Liver (tissue), 9 donors: ENCODE measurements around the gene SLC26A9. TPM values are rescaled to one million over a fixed set of nuclear protein-coding genes. Genes with fewer than 3 reads are reported as not detected.

ENCODE experiments used
- DNase-seq: peaks from one replicate; pipeline ENCODE4 v3.0.0-alpha.2; 2017; ENCODE audit warnings: low spot score
- H3K27ac ChIP-seq, 2 donors: one replicate each; pipeline ENCODE4 v1.7.0; 2013; ENCODE audit warnings: inconsistent platforms in 2 of 2, low read length in 2 of 2, control low read depth in 1 of 2, low read depth in 1 of 2, mild to moderate bottlenecking in 1 of 2
- H3K27me3 ChIP-seq, 4 donors: one replicate each; pipeline versions ENCODE4 v1.6.1 to v1.7.0; 2013; ENCODE audit warnings: low read length in 3 of 4, inconsistent platforms in 1 of 4, mild to moderate bottlenecking in 1 of 4, moderate library complexity in 1 of 4; ENCODE audit not compliant: control insufficient read depth in 4 of 4, insufficient read depth in 4 of 4
- H3K36me3 ChIP-seq, 4 donors: one replicate each; pipeline versions ENCODE4 v1.6.1 to v1.7.0; 2013; ENCODE audit warnings: low read length in 3 of 4, mild to moderate bottlenecking in 3 of 4, low read depth in 1 of 4, moderate library complexity in 1 of 4; ENCODE audit not compliant: control insufficient read depth in 4 of 4, insufficient read depth in 3 of 4
- H3K4me1 ChIP-seq, 4 donors: one replicate each; pipeline versions ENCODE4 v1.6.1 to v1.7.0; 2013; ENCODE audit warnings: low read length in 3 of 4, mild to moderate bottlenecking in 3 of 4, moderate library complexity in 1 of 4; ENCODE audit not compliant: control insufficient read depth in 4 of 4, insufficient read depth in 4 of 4
- H3K4me3 ChIP-seq, 3 donors: one replicate each; pipeline versions ENCODE4 v1.6.1 to v1.7.0; 2013; ENCODE audit warnings: low read length in 3 of 3, control low read depth in 1 of 3, low read depth in 1 of 3, mild to moderate bottlenecking in 1 of 3
- H3K9ac ChIP-seq, 2 donors: one replicate each; pipeline ENCODE4 v1.7.0; 2013; ENCODE audit warnings: low read length in 2 of 2, mild to moderate bottlenecking in 2 of 2, moderate library complexity in 2 of 2, control low read depth in 1 of 2, low read depth in 1 of 2
- H3K9me3 ChIP-seq, 4 donors: one replicate each; pipeline versions ENCODE4 v1.6.1 to v1.7.0; 2013; ENCODE audit warnings: low read length in 3 of 4; ENCODE audit not compliant: control insufficient read depth in 4 of 4
- ATF3 ChIP-seq: IDR thresholded peaks from 2 replicates; pipeline ENCODE4 v1.6.1; 2016; ENCODE audit warnings: antibody characterized with exemption
- CTCF ChIP-seq: fragments of 150-350 bp; IDR thresholded peaks from 2 replicates; pipeline ENCODE4 v1.5.1; 2017; ENCODE audit warnings: improper control_type of control experiment, low read depth, low read length; ENCODE audit not compliant: missing input control
- EGR1 ChIP-seq, 2 donors: IDR thresholded peaks; 2 replicates each; pipeline ENCODE4 v1.6.1; 2016 to 2018; ENCODE audit warnings: antibody characterized with exemption in 2 of 2, low read depth in 2 of 2
- FOXA1 ChIP-seq: IDR thresholded peaks from 2 replicates; pipeline ENCODE4 v1.6.1; 2016; ENCODE audit warnings: antibody characterized with exemption
- FOXA2 ChIP-seq: IDR thresholded peaks from 2 replicates; pipeline ENCODE4 v1.6.1; 2016; ENCODE audit warnings: antibody characterized with exemption
- GABPA ChIP-seq, 2 donors: IDR thresholded peaks in 1 of 2; conservative IDR thresholded peaks in 1 of 2; 2 replicates each; pipeline ENCODE4 v1.6.1; 2016; ENCODE audit warnings: antibody characterized with exemption in 2 of 2, mild to moderate bottlenecking in 1 of 2, moderate library complexity in 1 of 2
- HNF4A ChIP-seq, 2 donors: conservative IDR thresholded peaks; 2 replicates each; pipeline ENCODE4 v1.6.1; 2016; ENCODE audit warnings: antibody characterized with exemption in 2 of 2, mild to moderate bottlenecking in 2 of 2
- HNF4G ChIP-seq: IDR thresholded peaks from 2 replicates; pipeline ENCODE4 v1.6.1; 2016; ENCODE audit warnings: antibody characterized with exemption
- MAX ChIP-seq: IDR thresholded peaks from 2 replicates; pipeline ENCODE4 v1.6.1; 2016; ENCODE audit warnings: antibody characterized with exemption
- NR2F2 ChIP-seq: IDR thresholded peaks from 2 replicates; pipeline ENCODE4 v1.6.1; 2016; ENCODE audit warnings: antibody characterized with exemption
- RAD21 ChIP-seq, 2 donors: IDR thresholded peaks; 2 replicates each; pipeline ENCODE4 v1.6.1; 2016; ENCODE audit warnings: antibody characterized with exemption in 2 of 2, mild to moderate bottlenecking in 2 of 2
- RXRA ChIP-seq, 2 donors: IDR thresholded peaks; 2 replicates each; pipeline ENCODE4 v1.6.1; 2017 to 2018; ENCODE audit warnings: antibody characterized with exemption in 2 of 2, mild to moderate bottlenecking in 1 of 2
- SP1 ChIP-seq: IDR thresholded peaks from 2 replicates; pipeline ENCODE4 v1.6.1; 2018; ENCODE audit warnings: antibody characterized with exemption, mild to moderate bottlenecking
- TAF1 ChIP-seq: conservative IDR thresholded peaks from 2 replicates; pipeline ENCODE4 v1.6.1; 2016; ENCODE audit warnings: antibody characterized with exemption, mild to moderate bottlenecking
- ZBTB33 ChIP-seq: IDR thresholded peaks from 2 replicates; pipeline ENCODE4 v1.6.1; 2016; ENCODE audit warnings: antibody characterized with exemption
- WGBS: extraction: QIAGEN DNeasy Blood & Tissue Kit; methylation state at CpG from one replicate; pipeline ENCODE4 v1.1.7; 2013; 5-methylcytosine and 5-hydroxymethylcytosine counted together
- polyA plus RNA-seq, 2 donors: library from polyadenylated mRNA; stranded (reverse) in 1 of 2; unstranded in 1 of 2; fragments of 200-250 nt in 1 of 2; fragments of >200 nt in 1 of 2; fragmentation: Nextera tagmentation in 1 of 2; extraction: Ambion mirVana in 1 of 2; gene quantifications; one replicate each; pipeline versions ENCODE4 v1.2.1 to v1.2.3, GENCODE V29; 2013 to 2015
- total RNA-seq, 2 donors: library from RNA; depleted of rRNA; stranded (reverse); fragments of >200 nt; gene quantifications; one replicate each; pipeline ENCODE4 v1.2.3, GENCODE V29; 2014
- donor health status: healthy.
- donor health status: healthy.
- donor health status: healthy.
- donor health status: healthy.
- donor health status: healthy.

The SLC26A9 gene
- total and polyA plus RNA-seq, 4 donors: not detected

GRCh38 chr1:205945069-205945468 is 1.8 kb upstream of the SLC26A9 start:
- H3K27me3 ChIP-seq: peaks cover 0 to 4% (median 0%) of the 10 kb centered on the region in 4 donors
- no peak overlapping the region for H3K27ac ChIP-seq
- no peak for DNase-seq
- H3K4me3 ChIP-seq: no peak overlapping the region
- H3K36me3 ChIP-seq: no peaks in the 10 kb centered on the region
- no peaks in the 10 kb centered on the region for H3K9me3 ChIP-seq
- H3K9ac ChIP-seq: no peak overlapping the region
- WGBS: 65% methylated on average over 3 of the region's 3 CpGs
- no peak for TF ChIP-seq CTCF
- no peak for TF ChIP-seq TAF1
- TF ChIP-seq RXRA (IDR thresholded peaks at IDR 0.05): no peak
- no peak for TF ChIP-seq NR2F2
- TF ChIP-seq RAD21 (IDR thresholded peaks at IDR 0.05): no peak
- TF ChIP-seq ZBTB33: no peak
- TF ChIP-seq GABPA (IDR thresholded peaks at IDR 0.05 in 1 of 2, conservative IDR thresholded peaks at IDR 0.05 in 1 of 2): no peak
- TF ChIP-seq HNF4A (conservative IDR thresholded peaks at IDR 0.05): no peak
- no peak for TF ChIP-seq MAX
- H3K4me1 ChIP-seq: no peaks in the 10 kb centered on the region

- no peak overlapping the region for H3K27ac ChIP-seq
- H3K4me1 ChIP-seq: no peaks in the 10 kb centered on the region
- DNase-seq: no peak
- H3K27me3 ChIP-seq: peaks cover 0 to 4% (median 0%) of the 10 kb centered on the region in 4 donors
- TF ChIP-seq NR2F2 (no peak), TAF1 (no peak), ATF3 (no peak), HNF4A (conservative IDR thresholded peaks at IDR 0.05) (no peak), MAX (no peak), RXRA (IDR thresholded peaks at IDR 0.05) (no peak), GABPA (IDR thresholded peaks at IDR 0.05 in 1 of 2, conservative IDR thresholded peaks at IDR 0.05 in 1 of 2) (no peak), HNF4G (no peak), SP1 (no peak), FOXA1 (no peak)
- H3K4me3 ChIP-seq: no peak overlapping the region
- H3K9me3 ChIP-seq: no peaks in the 10 kb centered on the region
- H3K9ac ChIP-seq: no peak overlapping the region
- no peaks in the 10 kb centered on the region for H3K36me3 ChIP-seq
- 61% methylated on average over 4 of the region's 4 CpGs for WGBS
These were observed 1.3 kb upstream of the SLC26A9 start for GRCh38 chr1:205944525-205944924.

GRCh38 chr1:205942631-205943159 is 561 bp downstream of the SLC26A9 start:
- no peak for DNase-seq
- Histone ChIP-seq H3K27ac (no peak overlapping the region), H3K9me3 (no peaks in the 10 kb centered on the region), H3K4me3 (no peak overlapping the region), H3K36me3 (no peaks in the 10 kb centered on the region), H3K4me1 (no peaks in the 10 kb centered on the region), H3K9ac (no peak overlapping the region), H3K27me3 (peaks cover 0 to 4% (median 0%) of the 10 kb centered on the region in 4 donors)
- WGBS: 78% methylated on average over 12 of the region's 12 CpGs
- TF ChIP-seq RAD21 (IDR thresholded peaks at IDR 0.05) (no peak), EGR1 (IDR thresholded peaks at IDR 0.05; ENCODE audit: low read depth in 2 of 2) (no peak), RXRA (IDR thresholded peaks at IDR 0.05) (no peak), CTCF (no peak), ZBTB33 (no peak), SP1 (no peak), HNF4A (conservative IDR thresholded peaks at IDR 0.05) (no peak), FOXA2 (no peak)
